Nephron (organoid): Measurements from ENCODE around the gene FAM181A.

Source experiments
- H3K27ac Mint-ChIP-seq, 3 experiments: 2 replicates each; pipeline ENCODE4 v1.8.0; 2020; ENCODE audit warnings: mixed read lengths in 3 of 3, mild to moderate bottlenecking in 2 of 3, moderate library complexity in 1 of 3
- H3K27me3 Mint-ChIP-seq: 2 replicates; pipeline ENCODE4 v1.8.0; 2021; ENCODE audit warnings: low read depth, mild to moderate bottlenecking, moderate library complexity, mixed read lengths
- H3K36me3 Mint-ChIP-seq: 2 replicates; pipeline ENCODE4 v1.8.0; 2020; ENCODE audit warnings: low read depth, mixed read lengths
- H3K4me1 Mint-ChIP-seq: 2 replicates; pipeline ENCODE4 v1.8.0; 2020; ENCODE audit warnings: mixed read lengths
- H3K4me3 Mint-ChIP-seq, 3 experiments: 2 replicates each; pipeline ENCODE4 v1.8.0; 2020; ENCODE audit warnings: mild to moderate bottlenecking in 3 of 3, mixed read lengths in 3 of 3, moderate library complexity in 2 of 3
- H3K9me3 Mint-ChIP-seq: 2 replicates; pipeline ENCODE4 v1.8.0; 2020; ENCODE audit warnings: mixed read lengths
- CTCF ChIP-seq, 3 experiments: fragments of 200-600 bp; sonication (generic); IDR thresholded peaks; one replicate each; pipeline ENCODE4 v1.5.0; 2021; ENCODE audit warnings: antibody characterized with exemption in 3 of 3; ENCODE audit not compliant: unreplicated experiment in 3 of 3

The FAM181A gene

GRCh38 chr14:93960774-93961438 lies 33.8 kb downstream of the FAM181A start:
- TF ChIP-seq CTCF (IDR thresholded peaks at IDR 0.05; ENCODE audit: unreplicated experiment in 3 of 3) = no peak
- Mint-ChIP-seq H3K27me3 (peaks cover 11% of the 10 kb centered on the region), H3K36me3 (no peaks in the 10 kb centered on the region)

GRCh38 chr14:93961620-93962019 lies 34.5 kb downstream of the FAM181A start:
- TF ChIP-seq CTCF (IDR thresholded peaks at IDR 0.05; ENCODE audit: unreplicated experiment in 3 of 3) = no peak
- Mint-ChIP-seq H3K27me3 (peaks cover 15% of the 10 kb centered on the region), H3K4me1 (peaks cover 52% of the 10 kb centered on the region), H3K36me3 (no peaks in the 10 kb centered on the region), H3K9me3 (no peaks in the 10 kb centered on the region), H3K27ac (no peak overlapping the region), H3K4me3 (no peak overlapping the region)

More at GRCh38 chr14:93960774-93961438, 33.8 kb downstream of the FAM181A start:
- Mint-ChIP-seq H3K4me3 (no peak overlapping the region), H3K27ac (no peak overlapping the region), H3K4me1 (peaks cover 57% of the 10 kb centered on the region), H3K9me3 (no peaks in the 10 kb centered on the region)

GRCh38 chr14:93962701-93963601 lies 35.8 kb downstream of the FAM181A start:
- no peaks in the 10 kb centered on the region for H3K36me3 Mint-ChIP-seq
- peaks cover 42% of the 10 kb centered on the region for H3K4me1 Mint-ChIP-seq
- H3K4me3 Mint-ChIP-seq = no peak overlapping the region
- H3K27me3 Mint-ChIP-seq = peaks cover 11% of the 10 kb centered on the region
- H3K9me3 Mint-ChIP-seq = no peaks in the 10 kb centered on the region
- TF ChIP-seq CTCF (IDR thresholded peaks at IDR 0.05; ENCODE audit: unreplicated experiment in 3 of 3) = no peak
- H3K27ac Mint-ChIP-seq = no peak overlapping the region

GRCh38 chr14:93963692-93964091 lies 36.5 kb downstream of the FAM181A start:
- no peaks in the 10 kb centered on the region for H3K9me3 Mint-ChIP-seq
- H3K4me1 Mint-ChIP-seq = peaks cover 35% of the 10 kb centered on the region

GRCh38 chr14:93964281-93964680 lies 37.1 kb downstream of the FAM181A start:
- no peak for TF ChIP-seq CTCF (IDR thresholded peaks at IDR 0.05; ENCODE audit: unreplicated experiment in 3 of 3)
- no peaks in the 10 kb centered on the region for H3K36me3 Mint-ChIP-seq
- H3K4me1 Mint-ChIP-seq = peaks cover 35% of the 10 kb centered on the region
- no peak overlapping the region for H3K4me3 Mint-ChIP-seq
- H3K27me3 Mint-ChIP-seq = peaks cover 22% of the 10 kb centered on the region
- H3K27ac Mint-ChIP-seq = no peak overlapping the region
- H3K9me3 Mint-ChIP-seq = no peaks in the 10 kb centered on the region

More at GRCh38 chr14:93963692-93964091, 36.5 kb downstream of the FAM181A start:
- Mint-ChIP-seq H3K27me3 (peaks cover 17% of the 10 kb centered on the region), H3K36me3 (no peaks in the 10 kb centered on the region), H3K4me3 (no peak overlapping the region), H3K27ac (no peak overlapping the region)
- TF ChIP-seq CTCF (IDR thresholded peaks at IDR 0.05; ENCODE audit: unreplicated experiment in 3 of 3) = no peak
